Kidney (tissue), 22 donors: Measurements from ENCODE around the gene DNAJA2. TPM values are rescaled to one million over a fixed set of nuclear protein-coding genes. Genes with fewer than 3 reads are reported as not detected.

Source experiments
- DNase-seq, 5 donors: peaks; one replicate each; pipeline ENCODE4 v3.0.0-alpha.2; 2013 to 2020
- FAIRE-seq: peaks from 2 replicates; lab custom pipeline; 2012; peaks lifted over from hg19 to GRCh38; lab: Jason Lieb, UNC
- H3K27ac ChIP-seq, 2 donors: one replicate each; pipeline ENCODE4 v1.7.0; 2013; ENCODE audit warnings: low read depth in 2 of 2, low read length in 2 of 2, inconsistent platforms in 1 of 2
- H3K27me3 ChIP-seq: one replicate; pipeline ENCODE4 v1.7.1; 2013; ENCODE audit warnings: low read length, inconsistent platforms; ENCODE audit not compliant: control insufficient read depth, insufficient read depth
- H3K36me3 ChIP-seq, 3 donors: one replicate each; pipeline versions ENCODE4 v1.7.0 to v1.7.1; 2013; ENCODE audit warnings: low read length in 3 of 3, control low read depth in 1 of 3, inconsistent platforms in 1 of 3; ENCODE audit not compliant: insufficient read depth in 3 of 3, control insufficient read depth in 2 of 3
- H3K4me1 ChIP-seq, 3 donors: one replicate each; pipeline versions ENCODE4 v1.7.0 to v1.7.1; 2013; ENCODE audit warnings: low read length in 3 of 3, inconsistent platforms in 1 of 3, low read depth in 1 of 3; ENCODE audit not compliant: control insufficient read depth in 2 of 3, insufficient read depth in 2 of 3
- H3K4me3 ChIP-seq, 3 donors: one replicate each; pipeline versions ENCODE4 v1.7.0 to v1.8.1; 2013; ENCODE audit warnings: low read length in 3 of 3, control low read depth in 1 of 3, inconsistent platforms in 1 of 3
- H3K9ac ChIP-seq, 3 donors: one replicate each; pipeline versions ENCODE4 v1.7.0 to v1.7.1; 2013; ENCODE audit warnings: low read length in 3 of 3, control low read depth in 1 of 3, inconsistent platforms in 1 of 3
- H3K9me3 ChIP-seq, 3 donors: one replicate each; pipeline versions ENCODE4 v1.7.0 to v1.7.1; 2013; ENCODE audit warnings: low read length in 3 of 3, control low read depth in 1 of 3, inconsistent platforms in 1 of 3; ENCODE audit not compliant: control insufficient read depth in 2 of 3, insufficient read depth in 1 of 3
- intact Hi-C: fragments of 100-400 bp; cut with DNase I; formaldehyde crosslinking; loops from one replicate; pipeline ENCODE4 v1.11.1; 2022
- long read RNA-seq, 10 donors: library from polyadenylated mRNA in 1 of 10; unstranded in 1 of 10; transcript quantifications; one replicate each; pipeline ENCODE4 v2.0.0 and lab custom pipeline, GENCODE V29; 2021 to 2026
- polyA plus RNA-seq: library from polyadenylated mRNA; stranded (reverse); fragments of 350-450 nt; fragmentation: Illumina TruSeq; extraction: RNeasy Lipid Tissue Mini Kit (QIAGEN cat#74804); gene quantifications from one replicate; pipeline ENCODE4 v1.2.3, GENCODE V29; 2014; ENCODE audit warnings: low read depth, low replicate concordance; ENCODE audit not compliant: insufficient read depth
- total RNA-seq: library from RNA; stranded (reverse); fragmentation: NEBNext Ultra II Directional; extraction: Animal tissue kit (Norgen Biotek cat#: 25700); gene quantifications from one replicate; pipeline ENCODE4 v1.2.1, GENCODE V29; 2021
- TF ChIP-seq, protein P1 (sequence below): IDR thresholded peaks from 3 replicates; pipeline ENCODE4 v1.5.1; 2012; ENCODE audit warnings: mild to moderate bottlenecking, moderate library complexity, borderline replicate concordance; ENCODE audit not compliant: insufficient read depth; ENCODE audit errors: extremely low read depth
- donor health status: control.
- donor health status: control.
- donor health status: control.
- donor health status: control.
- donor health status: control.
- donor health status: DM: yes; HTN: yes; CAD: no.
- donor health status: Normal renal cell carcinoma (clear cell type).

The DNAJA2 gene
- 54.4 TPM for total RNA-seq
- 47.3 TPM for polyA plus RNA-seq
- long read RNA-seq, donor 1, transcript DNAJA2-201 (9 exons, 3,122 nt), result major isoform, 15 of 21 reads
- long read RNA-seq, donor 1, partial matches to known transcripts, result 5 of 21 reads
- long read RNA-seq, donor 1, other reads (novel, unspliced or antisense), result 0 of 21 reads
- long read RNA-seq, donor 2, transcript DNAJA2-201 (9 exons, 3,122 nt), result major isoform, 28 of 28 reads
- long read RNA-seq, donor 2, partial matches to known transcripts, result 0 of 28 reads
- long read RNA-seq, donor 2, other reads (novel, unspliced or antisense), result 0 of 28 reads
- long read RNA-seq, donor 3, transcript DNAJA2-201 (9 exons, 3,122 nt), result major isoform, 21 of 21 reads
- long read RNA-seq, donor 3, partial matches to known transcripts, result 0 of 21 reads
- long read RNA-seq, donor 3, other reads (novel, unspliced or antisense), result 0 of 21 reads
- long read RNA-seq, donor 4, transcript DNAJA2-201 (9 exons, 3,122 nt), result major isoform, 14 of 15 reads
- long read RNA-seq, donor 4, partial matches to known transcripts, result 0 of 15 reads
- long read RNA-seq, donor 4, other reads (novel, unspliced or antisense), result 0 of 15 reads
- long read RNA-seq, donor 5, partial matches to known transcripts, result 0 of 2 reads
- long read RNA-seq, donor 5, other reads (novel, unspliced or antisense), result 0 of 2 reads
- long read RNA-seq, donor 6, transcript DNAJA2-201 (9 exons, 3,122 nt), result major isoform, 16 of 16 reads
- long read RNA-seq, donor 6, partial matches to known transcripts, result 0 of 16 reads
- long read RNA-seq, donor 6, other reads (novel, unspliced or antisense), result 0 of 16 reads
- long read RNA-seq, donor 7, transcript DNAJA2-201 (9 exons, 3,122 nt), result major isoform, 76 of 89 reads
- long read RNA-seq, donor 7, partial matches to known transcripts, result 7 of 89 reads
- long read RNA-seq, donor 7, other reads (novel, unspliced or antisense), result 6 of 89 reads
- long read RNA-seq, donor 8, transcript DNAJA2-201 (9 exons, 3,122 nt), result major isoform, 30 of 31 reads
- long read RNA-seq, donor 8, partial matches to known transcripts, result 0 of 31 reads
- long read RNA-seq, donor 8, other reads (novel, unspliced or antisense), result 0 of 31 reads
- long read RNA-seq, donor 9, transcript DNAJA2-201 (9 exons, 3,122 nt), result major isoform, 10 of 10 reads
- long read RNA-seq, donor 9, partial matches to known transcripts, result 0 of 10 reads
- long read RNA-seq, donor 9, other reads (novel, unspliced or antisense), result 0 of 10 reads
- long read RNA-seq, donor 10, transcript DNAJA2-201 (9 exons, 3,122 nt), result major isoform, 17 of 22 reads
- long read RNA-seq, donor 10, partial matches to known transcripts, result 5 of 22 reads
- long read RNA-seq, donor 10, other reads (novel, unspliced or antisense), result 0 of 22 reads

DNA sequence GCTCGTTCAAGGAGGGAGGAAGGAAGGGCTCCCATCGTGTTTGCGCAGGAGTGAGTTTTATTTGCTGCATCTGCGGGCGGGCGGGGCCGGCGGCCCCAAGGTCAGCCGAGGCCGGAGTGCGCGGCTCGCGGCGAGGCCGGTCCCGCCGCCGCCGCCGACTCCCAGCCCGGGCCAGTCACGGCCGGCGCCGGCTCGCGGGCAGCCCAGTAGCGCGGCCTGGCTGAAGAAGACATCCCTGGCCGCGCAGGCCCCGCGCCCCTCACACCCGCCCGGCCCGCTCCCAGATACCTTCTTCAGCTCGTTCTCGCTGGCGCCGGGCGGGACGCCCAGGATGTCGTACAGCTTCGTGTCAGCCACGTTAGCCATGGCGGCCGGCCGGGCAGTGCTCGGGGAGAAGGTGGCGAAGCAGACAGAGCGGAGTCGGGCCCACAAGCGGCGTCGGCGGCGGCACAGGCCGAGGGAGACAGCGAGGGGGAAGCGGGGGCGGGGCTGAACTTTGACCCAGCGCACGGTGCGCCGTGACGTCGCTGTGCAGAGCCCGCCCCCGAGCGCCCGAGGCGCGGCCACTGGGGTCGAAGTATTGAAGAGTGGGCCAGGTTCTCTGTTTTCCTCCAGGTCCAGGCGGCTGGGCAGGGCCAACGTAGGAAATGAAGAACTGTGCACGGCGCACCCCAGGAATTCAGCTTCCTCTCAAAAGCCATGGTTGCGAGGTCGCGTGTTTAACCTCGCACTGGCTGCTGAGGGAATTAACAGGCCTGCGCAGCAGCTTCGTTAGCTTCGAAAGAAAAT is at the start of gene DNAJA2:
TSS of gene DNAJA2 (minus strand) at position 468 of the 789 bp plus-strand sequence. CDS start at position 366, 102 bp downstream.
- peak; percentile 93 to 97 (median 96) for DNase-seq
- H3K9ac ChIP-seq, result peak within 1 kb of the TSS; percentile 77 to 86 (median 77)
- peak within 1 kb of the TSS; percentile 96 to 97 for H3K27ac ChIP-seq
- no peak for FAIRE-seq
- TF ChIP-seq, protein P1, sequence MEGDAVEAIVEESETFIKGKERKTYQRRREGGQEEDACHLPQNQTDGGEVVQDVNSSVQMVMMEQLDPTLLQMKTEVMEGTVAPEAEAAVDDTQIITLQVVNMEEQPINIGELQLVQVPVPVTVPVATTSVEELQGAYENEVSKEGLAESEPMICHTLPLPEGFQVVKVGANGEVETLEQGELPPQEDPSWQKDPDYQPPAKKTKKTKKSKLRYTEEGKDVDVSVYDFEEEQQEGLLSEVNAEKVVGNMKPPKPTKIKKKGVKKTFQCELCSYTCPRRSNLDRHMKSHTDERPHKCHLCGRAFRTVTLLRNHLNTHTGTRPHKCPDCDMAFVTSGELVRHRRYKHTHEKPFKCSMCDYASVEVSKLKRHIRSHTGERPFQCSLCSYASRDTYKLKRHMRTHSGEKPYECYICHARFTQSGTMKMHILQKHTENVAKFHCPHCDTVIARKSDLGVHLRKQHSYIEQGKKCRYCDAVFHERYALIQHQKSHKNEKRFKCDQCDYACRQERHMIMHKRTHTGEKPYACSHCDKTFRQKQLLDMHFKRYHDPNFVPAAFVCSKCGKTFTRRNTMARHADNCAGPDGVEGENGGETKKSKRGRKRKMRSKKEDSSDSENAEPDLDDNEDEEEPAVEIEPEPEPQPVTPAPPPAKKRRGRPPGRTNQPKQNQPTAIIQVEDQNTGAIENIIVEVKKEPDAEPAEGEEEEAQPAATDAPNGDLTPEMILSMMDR, result no peak
- intact Hi-C loops, result no loop called here
- H3K27me3 ChIP-seq, result no peaks in the 10 kb centered on the region
- peaks cover 0 to 9% (median 5%) of the 10 kb centered on the region in 3 donors for H3K36me3 ChIP-seq
- H3K9me3 ChIP-seq, result no peaks in the 10 kb centered on the region
- peaks cover 5 to 18% (median 11%) of the 10 kb centered on the region in 3 donors for H3K4me1 ChIP-seq
- peak within 1 kb of the TSS; percentile 76 to 91 (median 81) for H3K4me3 ChIP-seq

DNA sequence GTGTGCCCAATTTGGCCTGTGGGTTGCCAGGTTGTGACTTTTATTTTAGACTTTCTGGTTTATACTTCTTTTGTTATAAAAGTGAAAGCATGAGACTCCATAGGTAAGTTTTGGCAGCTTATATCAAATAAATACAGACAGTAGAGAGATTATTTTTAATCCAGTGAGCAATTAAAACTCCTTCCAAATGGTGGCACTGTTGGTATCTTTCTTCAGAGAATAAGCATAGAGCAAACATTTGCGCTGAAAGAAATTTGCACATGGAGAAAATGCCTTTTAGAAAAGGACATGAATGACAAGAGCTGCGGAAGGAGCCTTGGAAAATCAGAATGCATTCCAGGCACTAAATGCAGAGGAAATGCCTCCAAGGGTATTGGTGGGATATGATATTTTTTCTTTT is 46.1 kb upstream of the DNAJA2 start:
- no peak overlapping the region for H3K9ac ChIP-seq
- H3K9me3 ChIP-seq, result no peaks in the 10 kb centered on the region
- no peaks in the 10 kb centered on the region for H3K36me3 ChIP-seq
- DNase-seq (no peak), FAIRE-seq (no peak)
- no peak overlapping the region for H3K4me3 ChIP-seq
- TF ChIP-seq, protein P1, result no peak
- H3K27ac ChIP-seq, result no peak overlapping the region
- H3K4me1 ChIP-seq, result no peaks in the 10 kb centered on the region
- H3K27me3 ChIP-seq, result no peaks in the 10 kb centered on the region
- intact Hi-C loops, result no loop called here
